Left lung (tissue), 10 donors: ENCODE results near the gene TBX15. TPM values are rescaled to one million over a fixed set of nuclear protein-coding genes. Genes with fewer than 3 reads are reported as not detected.

Experiments
- ATAC-seq: fragments of 200-7000 bp; cut with Tn5 transposase; one replicate; pipeline ENCODE4 v1.9.1; 2020; ENCODE audit warnings: moderate library complexity
- DNase-seq, 4 donors: peaks; one replicate each; pipeline ENCODE4 v3.0.0-alpha.2; 2013 to 2020
- H3K27ac ChIP-seq, 2 donors: fragments of 200-600 bp; sonication (generic) in 1 of 2; one replicate each; pipeline versions ENCODE4 v1.5.0 to v1.8.0; 2020 to 2021
- H3K27me3 ChIP-seq, 2 donors: fragments of 200-600 bp; sonication (generic) in 1 of 2; one replicate each; pipeline versions ENCODE4 v1.5.0 to v1.8.0; 2020 to 2021
- H3K36me3 ChIP-seq, 2 donors: fragments of 200-600 bp; sonication (generic) in 1 of 2; one replicate each; pipeline versions ENCODE4 v1.5.0 to v1.8.0; 2020 to 2021
- H3K4me1 ChIP-seq, 2 donors: fragments of 200-600 bp; one replicate each; pipeline ENCODE4 v1.8.0; 2021
- H3K4me3 ChIP-seq, 2 donors: fragments of 200-600 bp; sonication (generic) in 1 of 2; one replicate each; pipeline versions ENCODE4 v1.5.0 to v1.8.0; 2020 to 2021; ENCODE audit warnings: mild to moderate bottlenecking in 1 of 2
- H3K9me3 ChIP-seq, 2 donors: fragments of 200-600 bp; sonication (generic) in 1 of 2; one replicate each; pipeline versions ENCODE4 v1.5.0 to v1.8.0; 2020 to 2021
- CTCF ChIP-seq, 2 donors: fragments of 200-600 bp; sonication (generic) in 1 of 2; IDR thresholded peaks; one replicate each; pipeline versions ENCODE4 v1.5.0 to v1.8.0; 2021; ENCODE audit warnings: antibody characterized with exemption in 2 of 2
- intact Hi-C, 2 donors: fragments of 100-400 bp; cut with DNase I; formaldehyde crosslinking; loops; one replicate each; pipeline versions ENCODE4 v1.11.2 to v1.14.2; 2022
- polyA plus RNA-seq, 6 donors: library from polyadenylated mRNA; unstranded; fragments of 120-200 nt; gene quantifications; one replicate each; pipeline ENCODE4 v1.2.1, GENCODE V29; 2013; ENCODE audit not compliant: insufficient read length in 6 of 6
- total RNA-seq, 2 donors: library from RNA; stranded (reverse); fragmentation: NEBNext Ultra II Directional; extraction: Animal tissue kit (Norgen Biotek cat#: 25700); gene quantifications; one replicate each; pipeline ENCODE4 v1.2.1, GENCODE V29; 2021
- donor health status: DM: no; HTN: yes; CAD: no.
- donor health status: DM: no; HTN: no; CAD: no.

Gene TBX15
- total and polyA plus RNA-seq, 8 donors: 0.10 to 1.0 (median 0.34) TPM

- DNase-seq: no peak
- intact Hi-C loops: no loop called here
- no peak for ATAC-seq
Measured at GRCh38 chr1:118926261-118926660, 61.9 kb downstream of the TBX15 start.

GRCh38 chr1:118925651-118926050, 62.5 kb downstream of the TBX15 start:
- Histone ChIP-seq H3K9me3 (no peaks in the 10 kb centered on the region), H3K27ac (no peak overlapping the region), H3K36me3 (no peaks in the 10 kb centered on the region), H3K27me3 (no peaks in the 10 kb centered on the region), H3K4me3 (no peak overlapping the region), H3K4me1 (no peaks in the 10 kb centered on the region)
- intact Hi-C loops: no loop called here
- no peak for TF ChIP-seq CTCF (IDR thresholded peaks at IDR 0.05)
- DNase-seq: no peak
- ATAC-seq: no peak

More at GRCh38 chr1:118926261-118926660, 61.9 kb downstream of the TBX15 start:
- H3K4me1 ChIP-seq: no peaks in the 10 kb centered on the region
- no peaks in the 10 kb centered on the region for H3K27me3 ChIP-seq
- H3K9me3 ChIP-seq: no peaks in the 10 kb centered on the region
- no peaks in the 10 kb centered on the region for H3K36me3 ChIP-seq
- H3K4me3 ChIP-seq: no peak overlapping the region
- TF ChIP-seq CTCF (IDR thresholded peaks at IDR 0.05): no peak
- no peak overlapping the region for H3K27ac ChIP-seq

- Histone ChIP-seq H3K9me3 (no peaks in the 10 kb centered on the region), H3K4me1 (no peaks in the 10 kb centered on the region), H3K4me3 (no peak overlapping the region), H3K36me3 (no peaks in the 10 kb centered on the region), H3K27ac (no peak overlapping the region), H3K27me3 (no peaks in the 10 kb centered on the region)
- intact Hi-C loops: no loop called here
- no peak for DNase-seq
- no peak for ATAC-seq
- TF ChIP-seq CTCF (IDR thresholded peaks at IDR 0.05): no peak
Measured at GRCh38 chr1:118923319-118923718, 64.8 kb downstream of the TBX15 start.

- TF ChIP-seq CTCF (IDR thresholded peaks at IDR 0.05): no peak
- intact Hi-C loops: no loop called here
- DNase-seq: no peak
- Histone ChIP-seq H3K9me3 (no peaks in the 10 kb centered on the region), H3K27ac (no peak overlapping the region), H3K4me3 (no peak overlapping the region), H3K27me3 (no peaks in the 10 kb centered on the region), H3K4me1 (no peaks in the 10 kb centered on the region), H3K36me3 (no peaks in the 10 kb centered on the region)
- ATAC-seq: no peak
Measured at GRCh38 chr1:118921994-118922393, 66.1 kb downstream of the TBX15 start.

- Histone ChIP-seq H3K4me1 (no peaks in the 10 kb centered on the region), H3K4me3 (no peak overlapping the region), H3K36me3 (no peaks in the 10 kb centered on the region), H3K9me3 (no peaks in the 10 kb centered on the region), H3K27ac (no peak overlapping the region), H3K27me3 (no peaks in the 10 kb centered on the region)
- intact Hi-C loops: no loop called here
- ATAC-seq: no peak
- TF ChIP-seq CTCF (IDR thresholded peaks at IDR 0.05): no peak
- DNase-seq: no peak
Measured at GRCh38 chr1:118920124-118920717, 67.9 kb downstream of the TBX15 start.
